Heart left ventricle (tissue), 16 donors: Measurements from ENCODE around the gene OVCA2. TPM values are rescaled to one million over a fixed set of nuclear protein-coding genes. Genes with fewer than 3 reads are reported as not detected.

Source experiments
- ATAC-seq, 4 donors: fragments of 200-7000 bp; cut with Tn5 transposase; one replicate each; pipeline ENCODE4 v1.9.1; 2020 to 2022; ENCODE audit warnings: moderate library complexity in 4 of 4, mild to moderate bottlenecking in 3 of 4, moderate number of reproducible peaks in 1 of 4
- DNase-seq, 5 donors: peaks; one replicate each; pipeline ENCODE4 v3.0.0-alpha.2; 2020
- H3K27ac ChIP-seq, 12 donors: fragments of 200-600 bp; sonication (generic) in 4 of 12; one replicate each; pipeline versions ENCODE4 v1.5.0 to v1.8.0; 2016 to 2022; ENCODE audit warnings: mild to moderate bottlenecking in 2 of 12
- H3K27me3 ChIP-seq, 9 donors: fragments of 200-600 bp; sonication (generic) in 2 of 9; one replicate each; pipeline versions ENCODE4 v1.5.1 to v1.8.0; 2016 to 2022; ENCODE audit warnings: mild to moderate bottlenecking in 3 of 9
- H3K36me3 ChIP-seq, 9 donors: fragments of 200-600 bp; sonication (generic) in 2 of 9; one replicate each; pipeline versions ENCODE4 v1.5.0 to v1.8.0; 2018 to 2022; ENCODE audit warnings: mild to moderate bottlenecking in 2 of 9
- H3K4me1 ChIP-seq, 12 donors: fragments of 200-600 bp; sonication (generic) in 4 of 12; one replicate each; pipeline versions ENCODE4 v1.5.0 to v1.8.0; 2016 to 2022; ENCODE audit warnings: mild to moderate bottlenecking in 3 of 12
- H3K4me3 ChIP-seq, 12 donors: fragments of 200-600 bp; sonication (generic) in 4 of 12; one replicate each; pipeline versions ENCODE4 v1.5.0 to v1.8.0; 2017 to 2022; ENCODE audit warnings: mild to moderate bottlenecking in 9 of 12, moderate library complexity in 4 of 12
- H3K9me3 ChIP-seq, 12 donors: fragments of 200-600 bp; sonication (generic) in 4 of 12; one replicate each; pipeline versions ENCODE4 v1.5.0 to v1.8.0; 2016 to 2022; ENCODE audit warnings: mild to moderate bottlenecking in 1 of 12
- POLR2A ChIP-seq, 2 donors: fragments of 450-650 bp; IDR thresholded peaks; one replicate each; pipeline ENCODE4 v1.6.1; 2017; ENCODE audit warnings: antibody characterized with exemption in 2 of 2, mild to moderate bottlenecking in 2 of 2, moderate library complexity in 2 of 2
- WGBS, 4 donors: extraction: QIAGEN DNeasy Blood & Tissue Kit in 2 of 4; methylation state at CpG; one replicate each; pipeline versions ENCODE4 v1.1.5 to v1.1.7; 2013 to 2018; 5-methylcytosine and 5-hydroxymethylcytosine counted together
- intact Hi-C, 10 donors: fragments of 100-400 bp; cut with DNase I; formaldehyde crosslinking; loops; one replicate each; pipeline versions ENCODE4 v1.11.1 to v1.14.2; 2022
- polyA plus RNA-seq, 2 donors: library from polyadenylated mRNA; stranded (reverse); fragments of 200-250 nt; gene quantifications; one replicate each; pipeline ENCODE4 v1.2.3, GENCODE V29; 2013
- total RNA-seq, 9 donors: library from RNA; depleted of rRNA in 2 of 9; stranded (reverse); fragments of >200 nt in 2 of 9; fragmentation: NEBNext Ultra II Directional in 3 of 9; extraction: Animal tissue kit (Norgen Biotek cat#: 25700) in 3 of 9; gene quantifications; one replicate each; pipeline versions ENCODE4 v1.1.0 to v1.2.4, GENCODE V29; 2016 to 2023
- TF ChIP-seq, protein P1 (sequence below), 12 donors: fragments of 200-600 bp; sonication (generic) in 4 of 12; IDR thresholded peaks; one replicate each; pipeline versions ENCODE4 v1.5.0 to v1.8.0; 2018 to 2022; ENCODE audit warnings: antibody characterized with exemption in 12 of 12, mild to moderate bottlenecking in 5 of 12
- donor health status: ischemic (EF 13 %, LVEDD 7.1; RV severe dilation, severe dysfunction).
- donor health status: healthy with polysubstance abuse.
- donor health status: DM: no; HTN: yes; CAD: no.
- donor health status: DM: no; HTN: no; CAD: no.
- donor health status: ischemic (EF 25% LVEDD 6.9; RV normal size, moderate dysfunction).
- donor health status: ischemic (EF 25% LVEDD 5.7; RV mildly dilated, moderate dysfunction).
- donor health status: healthy.
- donor health status: DM: yes; HTN: yes; CAD: no.
- donor health status: ischemic (EF 35%, LVEDD 5.7; RV mildly dilated, moderate dysfunction).
- donor health status: nonischemic (EF 11% LVEDD 7.7; RV severe dilation, severe dysfunction).
- donor health status: DM: yes; HTN: yes; CAD: no.
- donor health status: PGD.
- donor health status: ischemic (EF 29% LVEDD 5.4; RV normal size, mild dysfunction).
- donor health status: nonischemic (EF 23%, LVEDD 6.1; RV moderate dilation, normal function).

OVCA2 gene
- total and polyA plus RNA-seq, 11 donors: 16.0 to 52.4 (median 22.0) TPM

DNA sequence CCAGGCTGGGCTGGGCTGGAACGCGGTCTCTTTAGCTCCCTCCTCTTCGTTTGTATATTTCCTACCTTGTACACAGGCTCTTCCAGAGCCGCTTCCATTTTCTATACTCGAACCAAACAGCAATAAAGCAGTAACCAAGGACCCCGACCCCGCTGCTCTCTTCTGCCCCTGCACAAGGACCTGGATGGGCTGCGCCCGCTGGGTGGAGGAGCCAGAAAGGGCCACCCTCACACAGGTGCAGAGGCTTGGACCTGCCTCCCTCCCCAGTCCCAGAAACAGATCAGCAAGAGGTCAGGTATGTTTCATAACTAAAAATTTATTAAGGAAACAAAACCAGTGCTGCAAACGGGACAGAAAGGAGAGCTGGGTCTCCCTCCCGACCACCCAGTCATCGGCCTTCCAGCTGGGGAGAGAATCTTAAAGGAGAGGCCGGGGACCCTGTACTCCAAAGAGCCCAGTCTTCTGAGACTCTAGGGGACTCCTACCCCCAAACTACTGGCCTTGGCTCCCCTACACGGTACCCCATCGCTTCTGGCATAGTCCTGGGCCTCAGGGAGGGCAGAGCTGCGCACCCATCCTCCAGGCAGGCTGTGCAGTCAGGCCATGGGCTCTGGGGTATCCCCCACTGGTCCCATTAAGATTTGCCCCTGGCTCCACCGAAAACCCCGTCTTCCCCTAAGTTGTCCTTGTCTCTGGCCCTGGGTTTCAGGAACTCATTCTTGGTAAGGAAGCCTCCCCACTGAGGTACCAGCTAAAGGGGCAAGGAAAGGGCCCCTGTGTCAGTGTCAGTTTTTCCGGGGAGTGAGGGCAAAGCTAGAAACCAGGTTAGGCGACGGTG, 17.9 kb downstream of the OVCA2 start:
- H3K27ac ChIP-seq: peak overlapping the region; percentile 67 to 98 (median 92)
- peak overlapping the region in 11 of 12 donors; percentile 24 to 87 (median 68) for H3K4me3 ChIP-seq
- DNase-seq (no peak), ATAC-seq (no peak)
- TF ChIP-seq POLR2A (IDR thresholded peaks at IDR 0.05): no peak
- TF ChIP-seq, protein P1, sequence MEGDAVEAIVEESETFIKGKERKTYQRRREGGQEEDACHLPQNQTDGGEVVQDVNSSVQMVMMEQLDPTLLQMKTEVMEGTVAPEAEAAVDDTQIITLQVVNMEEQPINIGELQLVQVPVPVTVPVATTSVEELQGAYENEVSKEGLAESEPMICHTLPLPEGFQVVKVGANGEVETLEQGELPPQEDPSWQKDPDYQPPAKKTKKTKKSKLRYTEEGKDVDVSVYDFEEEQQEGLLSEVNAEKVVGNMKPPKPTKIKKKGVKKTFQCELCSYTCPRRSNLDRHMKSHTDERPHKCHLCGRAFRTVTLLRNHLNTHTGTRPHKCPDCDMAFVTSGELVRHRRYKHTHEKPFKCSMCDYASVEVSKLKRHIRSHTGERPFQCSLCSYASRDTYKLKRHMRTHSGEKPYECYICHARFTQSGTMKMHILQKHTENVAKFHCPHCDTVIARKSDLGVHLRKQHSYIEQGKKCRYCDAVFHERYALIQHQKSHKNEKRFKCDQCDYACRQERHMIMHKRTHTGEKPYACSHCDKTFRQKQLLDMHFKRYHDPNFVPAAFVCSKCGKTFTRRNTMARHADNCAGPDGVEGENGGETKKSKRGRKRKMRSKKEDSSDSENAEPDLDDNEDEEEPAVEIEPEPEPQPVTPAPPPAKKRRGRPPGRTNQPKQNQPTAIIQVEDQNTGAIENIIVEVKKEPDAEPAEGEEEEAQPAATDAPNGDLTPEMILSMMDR (IDR thresholded peaks at IDR 0.05): no peak
- intact Hi-C loops: loop anchor here in 7 of 10 donors (2.0 to 10.0 kb wide), 7 partner anchors 33 to 225 kb away; no protein-coding TSS in a partner anchor
- WGBS, 4 donors: 50 to 61% (median 58%) methylated on average over 21 of the region's 21 CpGs
- H3K27me3 ChIP-seq: peaks cover 0 to 43% (median 10%) of the 10 kb centered on the region in 9 donors
- H3K9me3 ChIP-seq: no peaks in the 10 kb centered on the region
- peaks cover 0 to 66% (median 40%) of the 10 kb centered on the region in 9 donors for H3K36me3 ChIP-seq
- H3K4me1 ChIP-seq: peaks cover 3 to 92% (median 62%) of the 10 kb centered on the region in 12 donors

DNA sequence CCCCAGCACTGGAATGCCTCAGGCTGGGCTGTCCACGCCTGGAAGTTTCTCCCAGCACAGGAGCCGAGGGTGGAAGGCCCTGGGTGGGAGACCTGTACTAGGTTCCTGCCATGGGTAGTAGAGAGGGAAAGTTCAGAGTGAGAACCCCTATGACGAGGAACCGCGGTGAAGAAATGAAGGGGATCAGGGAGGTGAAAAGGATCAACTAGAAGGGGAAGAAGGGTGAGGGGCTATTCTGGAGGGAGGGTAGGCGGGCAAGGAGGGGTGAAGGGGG, 18.5 kb downstream of the OVCA2 start:
- Histone ChIP-seq H3K9me3 (no peaks in the 10 kb centered on the region), H3K36me3 (peaks cover 0 to 72% (median 46%) of the 10 kb centered on the region in 9 donors)
- 55 to 71% (median 67%) methylated on average over 6 of the region's 6 CpGs for WGBS, 4 donors

DNA sequence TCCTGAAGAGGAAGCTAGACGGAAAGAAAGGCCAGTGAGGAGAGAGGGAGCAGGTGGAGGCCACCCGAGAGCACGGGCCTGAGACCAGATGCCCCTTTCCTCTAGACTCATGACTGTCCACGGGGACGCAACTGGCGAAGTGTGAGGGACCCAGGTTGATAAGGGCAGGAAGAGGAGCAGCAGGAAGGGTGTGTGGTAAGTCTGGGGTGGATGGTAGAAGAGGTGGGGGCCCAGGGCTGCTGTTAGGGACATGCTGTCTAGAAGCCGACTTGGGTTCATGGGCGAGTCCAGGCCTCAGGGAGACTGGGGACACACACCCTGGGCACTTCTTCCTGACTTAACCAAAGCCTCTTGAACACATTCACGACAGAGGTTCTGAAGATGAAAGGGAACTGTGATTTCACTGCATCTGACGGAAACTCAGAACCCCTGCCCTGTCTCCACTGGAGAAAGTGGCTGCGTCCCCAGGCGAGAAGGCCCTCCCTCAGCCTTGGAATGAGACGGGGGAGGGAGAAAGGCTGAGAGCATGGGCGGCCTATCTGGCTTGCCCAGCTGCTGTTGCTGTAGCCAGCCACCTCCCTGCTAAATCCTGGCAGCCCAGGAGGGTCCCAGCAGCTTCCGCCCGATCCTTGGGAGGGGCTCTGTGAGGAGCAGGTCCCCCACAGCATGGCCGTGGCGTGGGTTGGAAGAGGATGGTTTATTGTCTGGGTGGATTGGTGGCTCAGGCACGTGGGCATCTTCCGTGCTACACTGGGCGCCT, 19.0 kb downstream of the OVCA2 start:
- TF ChIP-seq, protein P1 (IDR thresholded peaks at IDR 0.05): no peak
- TF ChIP-seq POLR2A (IDR thresholded peaks at IDR 0.05): no peak

More for the DNA sequence above, 18.5 kb downstream of the OVCA2 start:
- H3K4me3 ChIP-seq: peak overlapping the region in 7 of 12 donors; percentile 48 to 87 (median 71)
- intact Hi-C loops: loop anchor here in 6 of 10 donors (2.0 to 5.0 kb wide), 3 partner anchors 112 to 117 kb away; no protein-coding TSS in a partner anchor
- TF ChIP-seq POLR2A (IDR thresholded peaks at IDR 0.05): no peak
- TF ChIP-seq, protein P1 (IDR thresholded peaks at IDR 0.05): no peak
- ATAC-seq (no peak), DNase-seq (no peak)
- H3K27me3 ChIP-seq: peaks cover 0 to 38% (median 5%) of the 10 kb centered on the region in 9 donors
- peaks cover 3 to 92% (median 67%) of the 10 kb centered on the region in 12 donors for H3K4me1 ChIP-seq
- peak overlapping the region; percentile 67 to 98 (median 92) for H3K27ac ChIP-seq

More for the DNA sequence above, 19.0 kb downstream of the OVCA2 start:
- no peaks in the 10 kb centered on the region for H3K9me3 ChIP-seq
- H3K36me3 ChIP-seq: peaks cover 0 to 77% (median 50%) of the 10 kb centered on the region in 9 donors
- peaks cover 0 to 35% (median 0%) of the 10 kb centered on the region in 9 donors for H3K27me3 ChIP-seq
- peak overlapping the region in 6 of 12 donors; percentile 65 to 87 (median 76) for H3K4me3 ChIP-seq
- H3K27ac ChIP-seq: peak overlapping the region; percentile 67 to 98 (median 92)
- peak; percentile 7 to 26 (median 20) for ATAC-seq
- WGBS, 4 donors: 49 to 60% (median 55%) methylated on average over 15 to 21 of the region's 21 CpGs
- DNase-seq: peak in 2 of 5 donors; percentile 53 to 67
- intact Hi-C loops: loop anchor here in 6 of 10 donors (2.0 to 5.0 kb wide), 3 partner anchors 111 to 116 kb away; no protein-coding TSS in a partner anchor
- peaks cover 3 to 93% (median 73%) of the 10 kb centered on the region in 12 donors for H3K4me1 ChIP-seq
